IPS-NIHi7 (cell line): ENCODE measurements around the gene LRRC70.
"Not testable (repeated sequence)": the region's sequence is repeated elsewhere in the genome, so short reads cannot be mapped to it uniquely, and the experiment has no call there.

ENCODE experiments used
- DNase-seq: peaks from one replicate; pipeline ENCODE4 v3.0.0; 2012; ENCODE audit warnings: mixed read lengths; ENCODE audit errors: extremely low spot score

Gene LRRC70, protein sequence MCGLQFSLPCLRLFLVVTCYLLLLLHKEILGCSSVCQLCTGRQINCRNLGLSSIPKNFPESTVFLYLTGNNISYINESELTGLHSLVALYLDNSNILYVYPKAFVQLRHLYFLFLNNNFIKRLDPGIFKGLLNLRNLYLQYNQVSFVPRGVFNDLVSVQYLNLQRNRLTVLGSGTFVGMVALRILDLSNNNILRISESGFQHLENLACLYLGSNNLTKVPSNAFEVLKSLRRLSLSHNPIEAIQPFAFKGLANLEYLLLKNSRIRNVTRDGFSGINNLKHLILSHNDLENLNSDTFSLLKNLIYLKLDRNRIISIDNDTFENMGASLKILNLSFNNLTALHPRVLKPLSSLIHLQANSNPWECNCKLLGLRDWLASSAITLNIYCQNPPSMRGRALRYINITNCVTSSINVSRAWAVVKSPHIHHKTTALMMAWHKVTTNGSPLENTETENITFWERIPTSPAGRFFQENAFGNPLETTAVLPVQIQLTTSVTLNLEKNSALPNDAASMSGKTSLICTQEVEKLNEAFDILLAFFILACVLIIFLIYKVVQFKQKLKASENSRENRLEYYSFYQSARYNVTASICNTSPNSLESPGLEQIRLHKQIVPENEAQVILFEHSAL

GRCh38 chr5:62578540-62578939 is at the start of gene LRRC70:
LRRC70 (plus strand) TSS chr5:62578819; CDS start chr5:62579439, 620 bp downstream.
- peak; percentile 25 for DNase-seq

DNA sequence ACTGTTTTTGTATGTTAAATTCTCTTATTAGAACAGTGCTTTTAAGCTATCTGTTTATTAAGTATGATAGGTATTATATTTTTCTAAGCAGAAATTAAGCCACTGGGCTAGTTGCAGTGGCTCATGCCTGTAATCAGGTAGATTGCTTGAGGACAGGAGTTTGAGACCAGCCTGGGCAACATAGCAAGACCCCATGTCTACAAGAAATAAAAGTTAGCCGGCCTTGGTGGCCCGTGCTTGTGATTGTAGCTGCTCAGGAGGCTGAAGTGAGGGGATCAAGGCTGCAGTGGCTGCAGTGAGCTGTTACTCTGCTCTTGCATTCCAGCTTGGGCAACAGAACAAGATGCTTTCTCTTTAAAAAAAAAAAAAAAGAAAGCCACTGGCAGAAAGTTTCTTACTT is 45.0 kb upstream of the LRRC70 start:
- no peak for DNase-seq

DNA sequence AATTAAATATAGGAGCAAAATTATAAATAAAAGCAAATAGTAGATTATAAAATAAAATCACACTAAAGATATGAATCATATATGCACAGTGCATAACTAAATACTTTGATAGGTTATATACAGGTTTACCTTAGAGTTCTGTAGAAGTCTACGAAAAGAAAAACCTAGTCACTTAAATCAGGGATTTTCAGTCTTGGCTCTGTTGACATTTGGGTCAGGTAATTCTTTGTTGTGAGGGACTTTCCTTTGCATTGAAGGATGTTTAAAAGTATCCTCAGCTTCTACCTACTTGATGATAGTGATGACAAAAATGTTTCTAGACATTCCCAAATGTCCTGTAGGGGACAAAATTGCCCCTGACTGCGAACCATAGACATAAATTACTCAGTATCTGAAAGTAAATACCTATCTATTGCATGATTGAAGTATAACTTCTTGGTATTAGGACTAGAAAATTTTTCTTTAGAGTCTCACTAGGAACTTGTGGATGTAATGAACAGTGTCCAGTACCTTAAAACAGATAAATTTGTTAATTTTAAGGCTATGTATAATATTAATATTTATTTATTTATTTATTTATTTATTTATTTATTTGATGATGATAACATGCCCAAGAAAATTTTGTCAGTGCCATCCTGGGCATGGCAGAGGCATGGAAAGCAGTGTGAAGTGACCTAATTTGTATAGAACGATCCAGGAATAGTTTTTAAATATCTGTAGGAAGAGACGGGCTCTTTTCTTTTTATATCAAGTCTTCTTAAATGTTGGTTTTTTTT is 44.0 kb upstream of the LRRC70 start:
- no peak for DNase-seq

GRCh38 chr5:62536232-62536631 is 42.4 kb upstream of the LRRC70 start:
- no peak for DNase-seq

DNA sequence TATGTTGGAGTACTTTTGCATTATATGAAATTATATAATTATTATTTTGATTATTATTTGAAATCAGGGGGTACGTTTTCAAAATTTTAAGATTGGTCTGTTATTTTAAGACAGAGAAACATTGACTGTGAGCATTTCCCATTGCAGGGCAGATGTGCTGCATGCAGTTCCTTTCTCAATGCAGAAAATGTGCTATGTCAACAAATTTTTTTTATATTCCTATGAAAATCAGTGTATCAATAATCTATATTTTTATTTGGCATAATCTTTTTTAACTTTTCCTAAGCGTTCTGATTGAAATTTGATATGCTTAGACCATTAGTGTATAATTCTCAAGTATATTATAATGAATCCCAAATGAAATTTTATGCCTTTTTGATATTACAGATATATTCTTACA is 41.8 kb upstream of the LRRC70 start:
- DNase-seq: no peak

GRCh38 chr5:62538017-62538942 is 40.3 kb upstream of the LRRC70 start:
- no peak for DNase-seq

DNA sequence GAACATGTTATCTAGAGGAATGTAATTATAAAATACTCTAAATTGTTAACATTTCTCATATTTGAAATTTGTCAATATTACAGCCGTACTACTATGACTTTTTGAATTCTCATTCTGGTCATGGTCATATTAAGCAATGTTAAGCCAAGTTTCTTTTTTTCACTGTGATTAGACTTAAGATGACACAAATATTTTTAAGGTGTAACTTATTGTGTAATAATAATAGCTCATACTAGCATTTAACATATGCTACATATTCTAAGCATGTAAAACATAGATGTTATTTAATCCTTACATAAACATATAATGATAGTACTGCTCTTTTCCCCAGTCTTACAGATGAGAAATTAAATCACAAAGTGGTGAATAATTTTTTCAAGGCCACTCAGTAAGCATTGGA is 35.9 kb upstream of the LRRC70 start:
- DNase-seq: no peak

DNA sequence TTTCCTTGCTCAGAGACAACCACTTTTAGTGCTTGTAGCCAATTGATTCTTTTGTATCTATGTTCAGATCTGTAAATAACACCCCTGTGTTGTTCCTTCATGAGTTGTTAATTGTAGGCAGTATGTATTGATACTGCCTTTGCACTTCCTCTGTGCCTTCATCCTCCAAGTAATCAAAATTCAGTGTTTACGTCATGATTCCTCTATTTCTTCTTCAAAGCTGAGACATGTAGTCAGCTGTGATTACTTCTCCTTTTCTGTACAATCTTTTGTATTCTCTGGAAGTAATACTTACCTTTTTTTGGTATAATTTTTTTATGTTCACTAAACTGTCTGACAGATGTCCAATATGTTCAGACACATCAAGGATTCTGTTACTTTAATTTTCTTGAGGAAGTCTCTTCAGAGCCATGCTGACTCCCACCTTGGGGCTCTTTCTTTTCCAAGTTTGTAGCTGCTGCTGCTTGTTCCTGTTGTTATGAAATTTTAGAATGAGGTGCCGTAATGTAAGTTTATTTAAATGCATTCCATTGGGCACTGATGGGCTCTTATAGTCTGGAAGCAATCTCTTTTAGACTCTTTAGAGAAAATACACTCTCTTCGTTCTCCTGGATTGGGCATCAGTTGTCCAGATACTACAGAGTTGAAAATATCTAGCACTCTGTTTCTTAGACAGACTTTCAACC is 30.5 kb upstream of the LRRC70 start:
- no peak for DNase-seq

GRCh38 chr5:62550103-62550502 is 28.5 kb upstream of the LRRC70 start:
- DNase-seq: no peak

DNA sequence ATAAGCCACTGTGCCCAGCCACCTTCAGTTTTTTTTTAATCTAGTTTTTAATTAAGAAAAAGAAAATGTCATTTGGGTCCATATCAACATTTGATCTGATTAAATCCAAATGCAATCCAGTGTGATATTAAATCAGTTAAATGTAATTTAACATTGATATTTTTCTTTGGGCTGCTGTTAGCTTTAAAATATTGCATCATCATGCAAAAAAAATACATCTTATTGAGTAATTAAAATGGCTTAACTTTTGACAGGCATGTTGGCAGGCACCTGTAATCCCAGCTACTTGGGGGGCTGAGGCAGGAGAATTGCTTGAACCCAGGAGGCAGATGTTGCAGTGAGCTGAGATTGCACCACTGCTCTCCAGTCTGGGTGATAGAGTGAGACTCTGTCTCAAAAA is 22.7 kb upstream of the LRRC70 start:
- DNase-seq: no peak

DNA sequence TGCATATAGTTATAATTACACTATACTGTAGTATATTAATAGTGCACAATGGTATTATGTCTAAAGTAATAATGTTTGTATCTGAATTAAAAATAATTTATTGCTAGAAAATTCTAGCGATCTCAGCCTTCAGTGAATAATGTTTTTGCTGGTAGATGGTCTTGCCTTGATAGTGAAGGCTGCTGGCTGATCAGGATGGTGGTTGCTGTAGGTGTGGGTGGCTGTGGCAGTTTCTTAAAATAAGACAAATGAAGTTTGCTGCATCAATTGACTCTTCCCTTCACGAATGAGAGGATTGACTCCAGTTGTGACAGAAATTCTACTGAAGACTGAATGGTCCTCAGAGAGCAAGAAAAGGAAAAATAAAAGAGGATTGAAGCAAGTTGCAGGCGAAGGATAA is 19.7 kb upstream of the LRRC70 start:
- DNase-seq: no peak

DNA sequence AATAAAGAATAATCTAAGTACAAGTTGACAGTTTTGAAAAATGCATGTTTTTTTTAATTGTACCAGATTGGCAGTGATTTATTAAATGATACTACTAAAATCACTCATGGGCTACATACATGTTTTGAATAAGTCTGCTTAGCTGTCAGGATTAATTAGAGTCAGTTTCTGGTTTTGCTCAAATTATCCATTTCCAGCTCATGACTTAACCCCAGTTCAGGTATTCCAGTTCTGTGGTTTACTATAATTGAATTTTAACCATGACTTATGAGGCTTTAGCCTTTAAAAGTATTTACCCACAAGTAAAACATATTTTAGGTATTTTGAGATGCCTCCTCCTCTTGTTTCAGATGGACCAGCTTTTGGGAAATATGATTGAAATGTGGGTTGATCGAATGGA is 17.8 kb upstream of the LRRC70 start:
- DNase-seq: no peak

- DNase-seq: no peak
These were observed 16.7 kb upstream of the LRRC70 start for GRCh38 chr5:62561896-62562295.

DNA sequence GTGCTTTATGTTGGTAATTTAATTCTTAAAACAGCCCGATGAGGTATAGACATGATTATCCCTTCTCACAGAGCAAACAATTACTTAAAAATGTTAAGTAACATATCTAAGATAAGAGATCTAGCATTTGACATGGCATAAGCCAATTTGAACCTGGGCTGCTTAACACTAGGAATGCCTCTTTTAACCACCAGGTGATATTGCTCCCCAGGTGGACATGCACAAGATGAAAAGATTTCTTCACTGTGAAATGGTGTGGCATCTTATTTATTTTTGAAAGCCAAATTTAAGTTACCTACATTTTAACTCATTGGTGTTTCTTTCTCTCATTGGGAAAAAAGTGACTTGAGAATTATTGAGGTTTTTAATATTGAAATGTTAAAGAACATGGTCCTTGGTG is 15.8 kb upstream of the LRRC70 start:
- no peak for DNase-seq

GRCh38 chr5:62564101-62564500 is 14.5 kb upstream of the LRRC70 start:
- no peak for DNase-seq

- DNase-seq: not testable (repeated sequence)
These were observed 12.9 kb upstream of the LRRC70 start for GRCh38 chr5:62565740-62566139.

DNA sequence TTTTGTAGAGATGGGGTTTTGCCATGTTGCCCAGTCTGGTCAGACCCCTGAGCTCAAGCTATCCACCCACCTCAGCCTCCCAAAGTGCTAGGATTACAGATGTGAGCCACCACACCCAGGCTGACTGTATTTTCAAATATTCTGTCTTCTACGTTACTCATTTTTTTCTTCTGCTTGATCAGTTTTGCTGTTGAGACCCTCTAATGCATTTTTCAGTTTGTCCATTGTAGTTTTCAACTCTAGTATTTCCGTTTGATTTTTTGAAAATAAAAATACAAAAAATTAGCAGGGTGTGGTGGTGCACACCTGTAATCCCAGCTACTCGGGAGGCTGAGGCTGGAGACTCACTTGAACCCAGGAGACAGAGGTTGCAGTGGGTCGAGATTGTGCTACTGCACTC is 10.5 kb upstream of the LRRC70 start:
- DNase-seq: no peak

DNA sequence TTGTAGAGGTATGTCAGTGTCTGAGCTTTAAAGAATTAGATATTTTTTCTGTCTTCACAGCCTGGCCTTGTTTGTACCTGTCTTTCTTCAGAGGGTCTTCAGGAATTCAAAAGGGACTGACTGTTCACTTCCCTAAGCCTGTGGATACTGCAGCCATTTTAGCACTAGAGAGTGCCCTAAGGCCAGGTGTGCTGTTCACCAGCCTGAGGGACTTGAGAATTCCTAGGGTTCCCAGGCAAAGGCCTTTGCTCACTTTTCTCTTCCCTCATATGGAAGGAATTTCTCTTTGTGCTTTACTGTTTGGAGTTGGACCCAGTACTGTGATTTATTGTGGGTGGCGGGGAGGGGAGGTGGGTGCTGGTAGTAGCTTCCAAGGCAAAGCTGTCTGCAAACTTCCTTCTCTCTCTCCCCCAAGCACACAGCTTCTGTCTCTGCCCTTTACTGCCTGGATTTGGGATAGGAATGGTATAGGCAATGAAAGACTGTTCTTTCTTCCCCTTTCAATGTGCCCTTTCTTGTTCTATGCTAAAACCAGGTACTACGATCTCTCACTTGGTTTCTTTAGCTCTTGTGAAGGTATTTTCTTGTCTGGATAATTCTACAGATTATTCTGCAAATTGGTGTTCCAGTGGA is 9.7 kb upstream of the LRRC70 start:
- peak; percentile 50 for DNase-seq

- no peak for DNase-seq
These were observed 9.1 kb upstream of the LRRC70 start for GRCh38 chr5:62569470-62569869.

GRCh38 chr5:62572918-62573514 is 5.6 kb upstream of the LRRC70 start:
- DNase-seq: no peak
